ENCODE results near the gene GDNF.

GRCh38 chr5:37806016-37806415, 33.8 kb downstream of the GDNF start:
- TF ChIP-seq POLR2A (IDR thresholded peaks at IDR 0.05) (no peak), CTCF (IDR thresholded peaks at IDR 0.05) (no peak), POLR2AphosphoS5 (IDR thresholded peaks at IDR 0.05) (no peak), EP300 (IDR thresholded peaks at IDR 0.05) (no peak)
